ENCODE results near the gene AHDC1.

AHDC1 gene

GRCh38 chr1:27599605-27600497 is 4.1 kb downstream of the AHDC1 start:
- no peak for DNase-seq (ENCODE audit: low spot score)

- no peak for DNase-seq (ENCODE audit: low spot score)
Measured at GRCh38 chr1:27598902-27599528, 4.9 kb downstream of the AHDC1 start.

DNA sequence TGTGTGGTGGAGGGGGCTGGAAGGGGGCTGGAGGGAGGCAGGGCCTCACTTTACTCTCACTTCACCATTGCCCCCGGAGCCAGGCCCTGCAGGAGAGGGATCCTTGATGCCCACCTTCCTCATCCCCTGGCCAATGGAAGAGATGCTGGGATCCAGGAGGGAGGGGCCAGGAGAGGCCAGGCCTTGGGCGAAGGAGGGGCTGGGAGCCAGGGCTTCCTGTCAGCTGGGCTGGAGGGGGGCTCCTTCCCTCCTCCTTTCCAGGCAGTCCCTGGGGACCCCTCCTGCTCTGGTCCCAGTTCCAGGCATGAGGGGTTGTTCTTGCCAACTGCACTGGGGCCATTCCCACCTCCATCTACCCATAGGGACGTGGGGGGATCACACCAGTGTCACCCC is 5.7 kb downstream of the AHDC1 start:
- no peak for DNase-seq (ENCODE audit: low spot score)

DNA sequence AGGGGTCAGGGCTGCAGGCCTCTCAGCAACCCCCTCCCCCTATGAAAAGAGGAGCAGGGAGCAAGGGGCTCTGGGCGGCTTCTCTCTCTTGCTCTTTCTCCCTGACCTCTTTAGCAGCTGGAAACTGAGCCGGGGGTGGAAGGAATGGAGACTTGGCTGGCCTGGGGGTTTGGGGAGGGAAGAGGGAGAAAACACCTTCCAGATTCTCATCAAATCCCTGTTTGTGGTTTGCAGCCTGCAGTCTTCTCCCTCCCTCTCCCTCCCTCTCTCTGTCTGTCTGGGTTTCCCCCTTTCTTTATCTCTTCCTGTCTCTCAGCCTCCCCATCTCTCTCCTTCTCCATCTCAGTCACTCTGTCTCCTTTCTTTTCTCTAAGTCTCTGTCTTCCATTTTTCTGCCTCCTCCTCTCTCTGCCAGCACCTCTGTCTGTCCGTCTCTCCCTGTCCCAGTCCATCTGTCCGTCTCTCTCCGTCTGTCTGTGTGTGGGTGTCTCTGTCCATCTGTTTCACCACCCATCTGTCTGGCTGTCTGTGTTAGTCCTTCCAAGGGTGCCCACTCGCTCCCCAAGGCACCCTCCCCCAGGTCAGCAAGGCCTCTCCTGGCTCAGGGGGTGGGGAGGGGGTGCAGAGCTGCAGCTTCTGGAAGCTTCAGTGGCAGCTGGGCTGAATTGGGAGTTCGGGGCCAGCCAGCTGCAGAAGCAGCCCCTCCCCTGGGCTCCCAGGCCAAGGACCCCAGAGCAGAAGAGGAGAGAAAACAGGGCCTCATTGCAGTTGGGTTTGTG is 6.2 kb downstream of the AHDC1 start:
- no peak for DNase-seq (ENCODE audit: low spot score)

DNA sequence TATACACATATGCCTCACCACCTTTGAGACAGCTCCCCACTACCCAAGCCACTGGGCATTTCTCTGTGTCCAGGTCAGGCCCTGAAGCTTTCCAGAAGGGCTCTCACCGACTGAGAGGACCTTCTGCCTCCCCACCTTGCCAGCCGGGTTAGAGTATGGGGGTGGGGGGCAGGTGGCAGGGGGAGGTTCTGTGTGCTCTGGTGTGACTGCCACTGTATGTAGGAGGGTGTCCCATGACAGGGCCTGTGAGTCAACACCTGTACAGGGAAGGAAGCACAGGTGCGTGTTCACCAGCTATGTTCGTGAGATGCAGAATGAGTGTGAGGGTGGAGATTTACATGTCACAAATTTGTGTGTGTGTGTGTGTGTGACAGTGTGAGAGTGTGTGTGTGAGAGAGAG is 7.0 kb downstream of the AHDC1 start:
- no peak for DNase-seq (ENCODE audit: low spot score)

GRCh38 chr1:27596261-27596660 is 7.7 kb downstream of the AHDC1 start:
- no peak for DNase-seq (ENCODE audit: low spot score)

- no peak for DNase-seq (ENCODE audit: low spot score)
Measured at GRCh38 chr1:27595597-27595996, 8.3 kb downstream of the AHDC1 start.

GRCh38 chr1:27594564-27595510 is 9.1 kb downstream of the AHDC1 start:
- no peak for DNase-seq (ENCODE audit: low spot score)

DNA sequence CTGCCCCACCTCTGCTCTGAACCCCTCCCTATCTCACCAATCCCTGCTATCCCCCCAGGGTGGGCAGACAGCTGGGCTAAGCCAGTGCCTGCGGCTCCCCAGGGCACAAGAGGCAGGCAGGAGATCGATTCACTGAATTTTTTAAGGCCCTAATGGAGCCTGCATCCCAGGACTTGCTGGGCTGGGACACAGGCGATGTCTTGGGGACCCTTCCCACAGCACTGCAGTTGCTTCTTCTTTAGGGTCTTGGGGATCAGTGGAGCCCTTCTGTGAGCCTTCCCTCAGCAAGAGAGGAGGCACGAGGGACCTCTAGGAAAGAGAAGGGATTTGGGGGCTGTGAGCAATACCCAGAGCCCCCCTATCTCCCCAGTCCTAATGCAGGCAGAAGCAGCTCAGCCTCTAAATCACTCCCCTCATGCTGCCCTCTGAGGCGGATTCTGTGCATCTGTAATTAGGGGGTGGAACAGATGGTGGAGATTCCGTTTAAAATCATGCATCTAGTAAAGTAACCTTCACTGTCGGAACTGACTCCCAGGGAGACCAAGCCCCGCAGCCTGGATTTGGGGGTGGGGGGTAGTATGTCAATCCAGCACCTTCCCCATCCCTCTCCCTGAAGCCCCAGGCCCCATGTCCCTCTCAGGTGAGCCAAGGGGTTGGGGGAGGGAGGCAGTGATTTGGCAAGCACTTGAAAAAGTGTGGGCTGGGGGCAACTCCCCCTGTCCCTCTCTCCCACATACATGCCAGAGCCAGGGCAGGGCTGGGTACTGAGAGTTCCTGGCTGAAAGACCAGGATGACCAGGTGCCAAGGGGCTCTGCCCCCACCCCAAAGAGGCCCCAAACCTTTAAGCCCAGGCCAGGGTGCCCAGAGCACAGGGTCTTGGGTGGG is 10.0 kb downstream of the AHDC1 start:
- no peak for DNase-seq (ENCODE audit: low spot score)

DNA sequence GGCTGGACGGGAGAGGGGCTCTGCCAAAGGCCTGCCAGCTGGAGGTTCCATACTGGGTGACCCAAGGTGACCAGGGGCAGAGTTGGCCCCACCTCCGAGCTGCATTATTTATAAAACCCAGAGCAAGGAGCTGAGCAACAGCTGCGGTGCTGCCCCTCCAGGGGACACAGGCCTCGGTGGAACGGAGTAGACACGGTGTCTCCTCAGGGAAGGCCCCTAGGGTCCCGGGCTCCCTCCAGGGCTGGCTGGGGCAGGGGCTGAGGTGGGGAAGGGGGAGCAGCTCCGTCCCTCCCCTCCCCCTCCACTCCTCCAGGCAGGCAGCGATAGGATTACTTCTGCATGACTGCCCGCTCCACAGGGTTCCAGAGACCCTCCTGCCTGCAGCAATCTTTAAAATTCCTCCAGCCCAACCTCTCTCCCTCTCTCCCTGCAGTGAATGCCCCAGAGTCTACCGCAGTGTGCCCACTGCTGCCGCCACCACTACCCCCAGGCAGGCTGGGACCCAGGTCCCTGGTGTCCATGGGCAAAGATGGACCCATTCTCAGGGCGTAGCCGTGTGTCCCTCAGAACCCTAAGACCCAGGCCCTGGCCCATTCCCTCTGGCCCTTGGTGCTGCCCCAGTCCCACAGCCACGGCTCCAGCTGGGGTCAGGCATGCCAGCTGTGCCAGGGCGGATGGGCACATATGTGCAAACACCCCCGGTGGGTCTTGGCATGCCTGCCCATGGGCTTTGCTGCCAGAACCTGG is 10.8 kb downstream of the AHDC1 start:
- DNase-seq (ENCODE audit: low spot score) = no peak

DNA sequence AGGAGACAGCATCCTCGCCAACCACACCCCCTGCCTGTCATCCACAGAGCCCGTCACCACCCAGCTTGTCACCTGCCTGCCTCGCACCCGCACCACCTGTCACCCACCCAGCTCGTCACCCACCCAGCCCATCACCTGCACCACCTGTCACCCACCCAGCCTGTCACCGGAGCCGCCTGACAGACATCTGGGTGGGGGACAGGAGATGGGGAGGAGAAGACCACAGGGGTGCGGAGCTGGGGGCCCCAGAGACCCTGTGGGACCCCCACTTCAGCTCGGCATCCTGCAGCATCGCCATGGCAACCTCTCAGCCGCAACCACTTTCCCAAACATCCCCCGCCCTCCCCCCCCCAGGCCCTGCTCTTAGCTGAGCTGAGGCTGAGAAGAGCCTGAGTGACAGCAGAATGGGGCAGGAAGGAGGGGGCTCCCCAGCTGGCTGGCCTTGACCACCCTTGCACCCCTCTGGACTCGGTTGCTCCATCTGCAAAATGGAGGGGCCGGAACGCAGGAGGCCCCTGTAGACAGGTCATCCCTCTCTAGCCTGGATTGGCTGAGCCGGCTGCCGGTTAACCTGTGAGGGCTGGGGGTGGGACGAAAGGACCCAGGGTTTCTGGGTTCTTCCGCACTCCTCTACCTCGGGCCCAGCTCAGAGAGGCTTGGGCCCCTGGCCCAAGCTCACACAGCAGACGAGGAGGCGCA is 11.6 kb downstream of the AHDC1 start:
- no peak for DNase-seq (ENCODE audit: low spot score)

- DNase-seq (ENCODE audit: low spot score) = no peak
Measured at GRCh38 chr1:27591622-27592021, 12.3 kb downstream of the AHDC1 start.

DNA sequence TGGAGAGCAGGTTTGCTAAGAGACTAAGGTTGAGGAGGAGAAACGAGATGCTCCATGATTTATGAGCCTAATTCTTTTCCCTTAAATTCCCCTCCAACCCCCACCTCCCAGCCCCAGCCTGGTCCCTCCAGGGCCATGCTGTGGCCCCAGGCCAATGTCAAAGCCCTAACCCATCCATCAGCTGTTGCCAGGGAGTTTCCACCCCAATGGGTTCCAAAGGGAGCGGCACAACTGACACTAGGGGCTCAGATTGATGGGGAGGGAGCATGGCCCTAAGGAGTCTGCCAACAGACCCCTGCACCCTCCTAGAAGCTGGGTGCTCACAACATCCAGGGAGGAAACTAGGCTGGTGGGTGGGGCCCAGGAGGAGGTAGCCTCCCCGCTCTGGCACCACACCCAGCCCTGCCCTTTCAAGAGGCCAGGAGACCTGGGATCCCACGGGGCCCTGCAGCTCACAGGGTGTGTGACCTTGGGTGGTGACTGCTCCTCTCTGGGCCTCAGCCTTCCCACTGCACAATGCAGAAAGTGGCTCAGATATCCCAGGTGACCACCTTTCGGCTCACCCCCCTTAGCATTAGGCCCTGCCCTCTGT is 12.9 kb downstream of the AHDC1 start:
- no peak for DNase-seq (ENCODE audit: low spot score)

GRCh38 chr1:27589841-27590426 is 14.0 kb downstream of the AHDC1 start:
- no peak for DNase-seq (ENCODE audit: low spot score)

DNA sequence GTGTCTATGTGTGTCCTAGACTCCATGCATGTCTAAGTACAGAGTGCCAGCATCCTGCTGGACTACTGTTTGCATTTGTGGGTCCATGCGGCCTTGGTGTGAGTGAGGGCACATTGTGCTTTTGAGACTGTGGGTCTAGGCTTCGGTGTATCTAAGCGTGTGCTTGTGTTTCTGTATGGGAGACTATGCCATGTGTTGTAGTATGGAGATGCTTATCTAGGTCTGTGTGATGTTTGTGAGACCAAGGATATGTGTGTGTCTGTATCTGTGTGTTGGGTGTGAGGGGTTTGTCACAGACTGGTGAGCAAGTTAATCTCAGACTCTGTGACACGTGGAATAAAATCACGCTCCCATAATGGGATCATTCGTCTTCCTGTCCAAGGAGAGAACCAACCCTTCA is 14.5 kb downstream of the AHDC1 start:
- no peak for DNase-seq (ENCODE audit: low spot score)

- DNase-seq (ENCODE audit: low spot score) = no peak
Measured at GRCh38 chr1:27588256-27589232, 15.4 kb downstream of the AHDC1 start.

DNA sequence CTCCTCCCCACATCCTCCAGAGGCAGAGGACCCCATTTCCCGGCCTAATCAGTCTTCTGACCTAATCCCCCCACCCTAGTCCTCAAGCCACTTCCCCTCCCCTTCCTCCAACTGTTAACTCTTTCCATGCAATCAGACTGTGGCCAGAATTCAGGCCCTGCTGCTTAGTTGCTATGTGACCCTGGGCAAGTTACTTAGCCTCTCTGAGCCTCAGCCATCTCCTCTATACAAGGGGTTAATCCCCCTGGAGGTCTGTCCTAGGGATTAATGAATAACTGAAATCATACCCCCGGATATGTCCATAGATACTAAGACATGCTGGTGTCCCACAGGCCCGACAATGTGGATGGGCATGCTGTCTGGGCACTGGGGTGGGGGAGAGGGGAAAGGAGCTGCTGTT is 18.3 kb downstream of the AHDC1 start:
- no peak for DNase-seq (ENCODE audit: low spot score)
